ENCODE data around the gene SLC9A3.

The SLC9A3 gene

GRCh38 chr5:483434-484140 is 40.7 kb downstream of the SLC9A3 start:
- H3K4me3 ChIP-seq (ENCODE audit: low read depth, low read length) = no peak overlapping the region
- no peak for TF ChIP-seq CTCF (IDR thresholded peaks at IDR 0.05; ENCODE audit: low read depth, low read length)

- TF ChIP-seq CTCF (IDR thresholded peaks at IDR 0.05; ENCODE audit: low read depth, low read length) = no peak
- H3K4me3 ChIP-seq (ENCODE audit: low read depth, low read length) = no peak overlapping the region
Observed at GRCh38 chr5:483011-483410, 41.2 kb downstream of the SLC9A3 start.

GRCh38 chr5:482506-482905 is 41.7 kb downstream of the SLC9A3 start:
- no peak for TF ChIP-seq CTCF (IDR thresholded peaks at IDR 0.05; ENCODE audit: low read depth, low read length)
- no peak overlapping the region for H3K4me3 ChIP-seq (ENCODE audit: low read depth, low read length)

- no peak overlapping the region for H3K4me3 ChIP-seq (ENCODE audit: low read depth, low read length)
- TF ChIP-seq CTCF (IDR thresholded peaks at IDR 0.05; ENCODE audit: low read depth, low read length) = no peak
Observed at GRCh38 chr5:482021-482420, 42.2 kb downstream of the SLC9A3 start.

- no peak overlapping the region for H3K4me3 ChIP-seq (ENCODE audit: low read depth, low read length)
- no peak for TF ChIP-seq CTCF (IDR thresholded peaks at IDR 0.05; ENCODE audit: low read depth, low read length)
Observed at GRCh38 chr5:481347-481746, 42.9 kb downstream of the SLC9A3 start.

GRCh38 chr5:479566-480319 is 44.5 kb downstream of the SLC9A3 start:
- TF ChIP-seq CTCF (IDR thresholded peaks at IDR 0.05; ENCODE audit: low read depth, low read length) = no peak
- H3K4me3 ChIP-seq (ENCODE audit: low read depth, low read length) = no peak overlapping the region

- no peak for TF ChIP-seq CTCF (IDR thresholded peaks at IDR 0.05; ENCODE audit: low read depth, low read length)
- H3K4me3 ChIP-seq (ENCODE audit: low read depth, low read length) = no peak overlapping the region
Observed at GRCh38 chr5:478982-479535, 45.2 kb downstream of the SLC9A3 start.

All from WI38 (cell line).